ENCODE measurements around the gene DOCK2. TPM values are rescaled to one million over a fixed set of nuclear protein-coding genes. Genes with fewer than 3 reads are reported as not detected.

Gene DOCK2
- total RNA-seq, 2 experiments from 2014 or later, result 161 to 205 TPM

- POLR2A ChIA-PET, result no interaction called here
- no TSS peak for BruUV-seq (replicated peaks)
- Histone ChIP-seq H3K9me2 (ENCODE audit: insufficient read depth, low read length) (no peaks in the 10 kb centered on the region), H3K4me2 (ENCODE audit: low read length) (no peak overlapping the region), H3K4me1 (ENCODE audit: insufficient read depth, low read length, poor library complexity, severe bottlenecking) (no peaks in the 10 kb centered on the region), H4K20me1 (ENCODE audit: insufficient read depth, low read length) (no peaks in the 10 kb centered on the region), H3K9me3 (ENCODE audit: low read length) (no peaks in the 10 kb centered on the region), H3K79me2 (ENCODE audit: insufficient read depth, low read depth, low read length) (no peaks in the 10 kb centered on the region), H3K4me3 (ENCODE audit: low read depth, low read length, poor library complexity, severe bottlenecking) (no peak overlapping the region), H2AFZ (ENCODE audit: low read length) (no peak overlapping the region), H3K27ac (ENCODE audit: low read depth, low read length, poor library complexity, severe bottlenecking) (no peak overlapping the region), H3K36me3 (ENCODE audit: insufficient read depth, low read length) (peaks cover 18% of the 10 kb centered on the region; the same call in 1 of the 2 replicates)
- CTCF ChIA-PET (ENCODE audit: unreplicated experiment), result no interaction called here
- no peak for DNase-seq (ENCODE audit: low spot score)
- intact Hi-C loops (cut with micrococcal nuclease; ENCODE audit: unreplicated experiment), result no loop called here
- TF ChIP-seq EZH2phosphoT487 (IDR thresholded peaks at IDR 0.05; ENCODE audit: borderline replicate concordance, low read depth, low read length), result no peak
- no peak for TF ChIP-seq CTCF (conservative IDR thresholded peaks at IDR 0.05; ENCODE audit: low read length)
These were observed 191.3 kb downstream of the DOCK2 start for GRCh38 chr5:169828385-169828784.

GRCh38 chr5:169831331-169831730, 194.3 kb downstream of the DOCK2 start:
- Histone ChIP-seq H3K36me3 (ENCODE audit: insufficient read depth, low read length) (peaks cover 13% of the 10 kb centered on the region; the same call in 1 of the 2 replicates), H3K9me3 (ENCODE audit: low read length) (no peaks in the 10 kb centered on the region), H4K20me1 (ENCODE audit: insufficient read depth, low read length) (no peaks in the 10 kb centered on the region), H3K9me2 (ENCODE audit: insufficient read depth, low read length) (no peaks in the 10 kb centered on the region), H3K27ac (ENCODE audit: low read depth, low read length, poor library complexity, severe bottlenecking) (no peak overlapping the region), H3K4me1 (ENCODE audit: insufficient read depth, low read length, poor library complexity, severe bottlenecking) (no peaks in the 10 kb centered on the region), H3K4me3 (ENCODE audit: low read depth, low read length, poor library complexity, severe bottlenecking) (no peak overlapping the region), H3K4me2 (ENCODE audit: low read length) (no peak overlapping the region), H2AFZ (ENCODE audit: low read length) (no peak overlapping the region), H3K79me2 (ENCODE audit: insufficient read depth, low read depth, low read length) (no peaks in the 10 kb centered on the region)
- no peak for DNase-seq (ENCODE audit: low spot score)
- intact Hi-C loops (cut with micrococcal nuclease; ENCODE audit: unreplicated experiment), result no loop called here
- no TSS peak for BruUV-seq (replicated peaks)
- ChIA-PET CTCF (ENCODE audit: unreplicated experiment) (no interaction called here), POLR2A (no interaction called here)
- no peak for TF ChIP-seq CTCF (conservative IDR thresholded peaks at IDR 0.05; ENCODE audit: low read length)
- no peak for TF ChIP-seq EZH2phosphoT487 (IDR thresholded peaks at IDR 0.05; ENCODE audit: borderline replicate concordance, low read depth, low read length)

- Histone ChIP-seq H2AFZ (ENCODE audit: low read length) (no peak overlapping the region), H3K9me2 (ENCODE audit: insufficient read depth, low read length) (no peaks in the 10 kb centered on the region), H3K4me1 (ENCODE audit: insufficient read depth, low read length, poor library complexity, severe bottlenecking) (no peaks in the 10 kb centered on the region), H4K20me1 (ENCODE audit: insufficient read depth, low read length) (no peaks in the 10 kb centered on the region), H3K27ac (ENCODE audit: low read depth, low read length, poor library complexity, severe bottlenecking) (no peak overlapping the region), H3K36me3 (ENCODE audit: insufficient read depth, low read length) (peaks cover 12% of the 10 kb centered on the region; the same call in 1 of the 2 replicates), H3K4me3 (ENCODE audit: low read depth, low read length, poor library complexity, severe bottlenecking) (no peak overlapping the region), H3K79me2 (ENCODE audit: insufficient read depth, low read depth, low read length) (no peaks in the 10 kb centered on the region), H3K9me3 (ENCODE audit: low read length) (no peaks in the 10 kb centered on the region), H3K4me2 (ENCODE audit: low read length) (no peak overlapping the region)
- CTCF ChIA-PET (ENCODE audit: unreplicated experiment), result no interaction called here
- no TSS peak for BruUV-seq (replicated peaks)
- POLR2A ChIA-PET, result interaction anchor here (1.1 to 1.5 kb wide), 2 partner anchors 12 to 14 kb away, joined by 3 to 5 read pairs; no protein-coding TSS in a partner anchor
- TF ChIP-seq EZH2phosphoT487 (IDR thresholded peaks at IDR 0.05; ENCODE audit: borderline replicate concordance, low read depth, low read length), result no peak
- no peak for TF ChIP-seq CTCF (conservative IDR thresholded peaks at IDR 0.05; ENCODE audit: low read length)
- DNase-seq (ENCODE audit: low spot score), result no peak
- intact Hi-C loops (cut with micrococcal nuclease; ENCODE audit: unreplicated experiment), result no loop called here
These were observed 195.2 kb downstream of the DOCK2 start for GRCh38 chr5:169832304-169832703.

Data from OCI-LY7 (cell line).